ENCODE data around the gene MYO1G. TPM values are rescaled to one million over a fixed set of nuclear protein-coding genes. Genes with fewer than 3 reads are reported as not detected.
A peak's percentile ranks its signal among the peaks of the same experiment; 100 is the strongest.

MYO1G gene
- polyA plus RNA-seq, 1 of the 3 experiments (the other 2 are of a cell fraction): 0.05 TPM

DNA sequence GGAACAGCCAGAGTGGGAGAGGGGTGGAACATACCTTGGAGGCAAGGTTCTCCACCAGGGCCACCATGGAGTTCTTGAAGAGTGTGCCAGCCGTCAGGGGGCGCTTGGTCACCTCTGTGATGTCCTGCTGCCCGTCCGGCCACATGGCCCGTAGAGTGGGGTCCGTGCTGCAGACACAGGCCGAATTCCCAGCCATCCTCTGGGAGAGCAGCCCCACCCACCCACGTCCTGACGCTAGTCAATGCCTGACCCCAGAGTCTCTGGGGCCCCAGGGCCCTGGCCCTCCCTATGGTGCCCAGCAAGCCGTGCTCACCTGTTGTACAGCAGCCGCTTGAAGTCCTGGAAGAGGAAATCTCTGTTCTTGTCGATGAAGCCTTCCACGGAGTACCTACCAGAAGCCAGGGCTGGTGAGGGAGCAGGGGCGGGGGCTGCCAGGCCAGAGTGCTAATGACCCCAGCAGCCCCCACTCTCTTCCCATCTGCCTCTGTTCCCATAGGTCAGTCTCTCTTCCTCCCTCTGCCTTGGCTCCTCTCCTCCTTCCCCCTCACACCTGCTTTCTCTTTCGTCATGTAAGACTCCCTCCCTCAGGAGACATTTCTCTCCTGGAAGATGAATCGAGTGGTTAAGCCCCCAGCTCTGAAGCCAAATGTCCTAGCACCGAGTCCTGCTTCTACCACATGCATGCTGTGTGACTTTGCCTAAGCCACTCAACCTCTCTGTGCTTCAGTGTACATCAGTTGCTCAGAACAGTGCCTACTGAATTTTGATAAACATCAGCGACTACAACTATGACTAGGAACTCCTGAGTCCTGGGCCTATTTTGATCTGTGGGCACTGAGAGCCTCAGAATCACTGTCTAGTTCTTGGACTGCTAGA is 11.0 kb downstream of the MYO1G start:
- peak; percentile 79 for DNase-seq
- H3K27me3 ChIP-seq (ENCODE audit: insufficient read depth): no peaks in the 10 kb centered on the region
- H3K36me3 ChIP-seq (replicated peaks in 1 of 2; ENCODE audit: control insufficient read depth in 1 of 2, insufficient read depth in 2 of 2, low read length in 1 of 2): no peaks in the 10 kb centered on the region
- ChIA-PET CTCF (interaction anchor here (1.1 to 4.1 kb wide), 2 partner anchors 15 to 168 kb away, joined by 3 to 27 read pairs; no protein-coding TSS in a partner anchor), POLR2A (no interaction called here)
- H4K20me1 ChIP-seq (ENCODE audit: insufficient read depth): no peaks in the 10 kb centered on the region
- no peaks in the 10 kb centered on the region for H3K9me2 ChIP-seq
- no peak overlapping the region for H3K4me2 ChIP-seq
- TF ChIP-seq SMC3 (IDR thresholded peaks at IDR 0.05; ENCODE audit: low read depth, low read length): peak; percentile 51; the same call in 1 of the 2 replicates
- no peak for TF ChIP-seq RCOR1 (IDR thresholded peaks at IDR 0.05; ENCODE audit: low read length)
- TF ChIP-seq MAX (IDR thresholded peaks at IDR 0.05; ENCODE audit: low read depth): no peak
- TF ChIP-seq RXRA (IDR thresholded peaks at IDR 0.05; ENCODE audit: borderline replicate concordance, low read depth): no peak
- no peak for TF ChIP-seq YY1 (IDR thresholded peaks at IDR 0.05; ENCODE audit: low read depth)
- TF ChIP-seq, protein P1, sequence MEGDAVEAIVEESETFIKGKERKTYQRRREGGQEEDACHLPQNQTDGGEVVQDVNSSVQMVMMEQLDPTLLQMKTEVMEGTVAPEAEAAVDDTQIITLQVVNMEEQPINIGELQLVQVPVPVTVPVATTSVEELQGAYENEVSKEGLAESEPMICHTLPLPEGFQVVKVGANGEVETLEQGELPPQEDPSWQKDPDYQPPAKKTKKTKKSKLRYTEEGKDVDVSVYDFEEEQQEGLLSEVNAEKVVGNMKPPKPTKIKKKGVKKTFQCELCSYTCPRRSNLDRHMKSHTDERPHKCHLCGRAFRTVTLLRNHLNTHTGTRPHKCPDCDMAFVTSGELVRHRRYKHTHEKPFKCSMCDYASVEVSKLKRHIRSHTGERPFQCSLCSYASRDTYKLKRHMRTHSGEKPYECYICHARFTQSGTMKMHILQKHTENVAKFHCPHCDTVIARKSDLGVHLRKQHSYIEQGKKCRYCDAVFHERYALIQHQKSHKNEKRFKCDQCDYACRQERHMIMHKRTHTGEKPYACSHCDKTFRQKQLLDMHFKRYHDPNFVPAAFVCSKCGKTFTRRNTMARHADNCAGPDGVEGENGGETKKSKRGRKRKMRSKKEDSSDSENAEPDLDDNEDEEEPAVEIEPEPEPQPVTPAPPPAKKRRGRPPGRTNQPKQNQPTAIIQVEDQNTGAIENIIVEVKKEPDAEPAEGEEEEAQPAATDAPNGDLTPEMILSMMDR (IDR thresholded peaks at IDR 0.05): peak; percentile 41
- TF ChIP-seq ELF1 (IDR thresholded peaks at IDR 0.05): no peak
- TF ChIP-seq RAD21 (IDR thresholded peaks at IDR 0.05; ENCODE audit: low read length): peak; percentile 56
- no peak for TF ChIP-seq TCF12 (IDR thresholded peaks at IDR 0.05)
- H3K79me2 ChIP-seq (ENCODE audit: insufficient read depth): no peaks in the 10 kb centered on the region
- H3K27ac ChIP-seq (ENCODE audit: low read depth in 2 of 2, low read length in 1 of 2): no peak overlapping the region
- no peak overlapping the region for H3K4me3 ChIP-seq (ENCODE audit: low read depth in 2 of 2, low read length in 1 of 2)
- 71% methylated on average over 9 of the region's 18 CpGs for WGBS (ENCODE audit: low lambda C conversion rate)
- H3K9ac ChIP-seq: no peak overlapping the region
- peaks cover 0 to 3% of the 10 kb centered on the region in 2 experiments; a peak in 1 of 4 replicates for H3K4me1 ChIP-seq (ENCODE audit: control insufficient read depth in 1 of 2, insufficient read depth in 2 of 2, low read depth in 1 of 2, low read length in 1 of 2)
- no peaks in the 10 kb centered on the region for H3F3A ChIP-seq (replicated peaks; ENCODE audit: insufficient read depth)
- no peaks in the 10 kb centered on the region for H3K9me3 ChIP-seq
- H2AFZ ChIP-seq (ENCODE audit: low read depth): no peak overlapping the region

- Histone ChIP-seq H3K36me3 (replicated peaks in 1 of 2; ENCODE audit: control insufficient read depth in 1 of 2, insufficient read depth in 2 of 2, low read length in 1 of 2) (no peaks in the 10 kb centered on the region), H2AFZ (ENCODE audit: low read depth) (no peak overlapping the region), H3K4me2 (no peak overlapping the region), H3K27me3 (ENCODE audit: insufficient read depth) (no peaks in the 10 kb centered on the region), H3K27ac (ENCODE audit: low read depth in 2 of 2, low read length in 1 of 2) (no peak overlapping the region), H3K4me1 (ENCODE audit: control insufficient read depth in 1 of 2, insufficient read depth in 2 of 2, low read depth in 1 of 2, low read length in 1 of 2) (peaks cover 0 to 3% of the 10 kb centered on the region in 2 experiments; a peak in 1 of 4 replicates), H3K79me2 (ENCODE audit: insufficient read depth) (no peaks in the 10 kb centered on the region), H3K9me2 (no peaks in the 10 kb centered on the region), H3K9ac (no peak overlapping the region), H3K4me3 (ENCODE audit: low read depth in 2 of 2, low read length in 1 of 2) (no peak overlapping the region), H3K9me3 (no peaks in the 10 kb centered on the region), H4K20me1 (ENCODE audit: insufficient read depth) (no peaks in the 10 kb centered on the region), H3F3A (replicated peaks; ENCODE audit: insufficient read depth) (no peaks in the 10 kb centered on the region)
- POLR2A ChIA-PET: no interaction called here
- peak; percentile 32 for DNase-seq
- CTCF ChIA-PET: interaction anchor here (1.0 to 4.1 kb wide), 3 partner anchors 16 to 169 kb away, joined by 3 to 27 read pairs (median 3); no protein-coding TSS in a partner anchor
- TF ChIP-seq, protein P2, sequence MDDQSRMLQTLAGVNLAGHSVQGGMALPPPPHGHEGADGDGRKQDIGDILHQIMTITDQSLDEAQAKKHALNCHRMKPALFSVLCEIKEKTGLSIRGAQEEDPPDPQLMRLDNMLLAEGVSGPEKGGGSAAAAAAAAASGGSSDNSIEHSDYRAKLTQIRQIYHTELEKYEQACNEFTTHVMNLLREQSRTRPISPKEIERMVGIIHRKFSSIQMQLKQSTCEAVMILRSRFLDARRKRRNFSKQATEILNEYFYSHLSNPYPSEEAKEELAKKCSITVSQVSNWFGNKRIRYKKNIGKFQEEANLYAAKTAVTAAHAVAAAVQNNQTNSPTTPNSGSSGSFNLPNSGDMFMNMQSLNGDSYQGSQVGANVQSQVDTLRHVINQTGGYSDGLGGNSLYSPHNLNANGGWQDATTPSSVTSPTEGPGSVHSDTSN (IDR thresholded peaks at IDR 0.05): no peak
- TF ChIP-seq GABPA (IDR thresholded peaks at IDR 0.05; ENCODE audit: low read depth) (no peak), RCOR1 (IDR thresholded peaks at IDR 0.05; ENCODE audit: low read length) (no peak), ELF1 (IDR thresholded peaks at IDR 0.05) (no peak), NRF1 (IDR thresholded peaks at IDR 0.05; ENCODE audit: low read depth, low read length) (no peak), JUND (IDR thresholded peaks at IDR 0.05) (no peak), RXRA (IDR thresholded peaks at IDR 0.05; ENCODE audit: borderline replicate concordance, low read depth) (no peak), TCF12 (IDR thresholded peaks at IDR 0.05) (no peak)
- 51% methylated on average over 9 of the region's 9 CpGs for WGBS (ENCODE audit: low lambda C conversion rate)
These were observed 11.9 kb downstream of the MYO1G start for GRCh38 chr7:44966731-44967538.
